Fibroblast of mammary gland (primary cell): ENCODE data around the gene GRK2.
A peak's percentile ranks its signal among the peaks of the same experiment; 100 is the strongest.

ENCODE experiments used
- DNase-seq: peaks from one replicate; pipeline ENCODE4 v3.0.0-alpha.2; 2010; ENCODE audit warnings: low read depth
- H3K4me3 ChIP-seq: 2 replicates; pipeline ENCODE4 v1.5.1; 2011; ENCODE audit warnings: low read depth, mild to moderate bottlenecking, low read length, moderate library complexity; ENCODE audit not compliant: control insufficient read depth
- TF ChIP-seq, protein P1 (sequence below): conservative IDR thresholded peaks from 2 replicates; pipeline ENCODE4 v1.5.1; 2011; ENCODE audit warnings: low read depth, low read length, inconsistent platforms; ENCODE audit not compliant: control insufficient read depth, insufficient read depth

The GRK2 gene

DNA sequence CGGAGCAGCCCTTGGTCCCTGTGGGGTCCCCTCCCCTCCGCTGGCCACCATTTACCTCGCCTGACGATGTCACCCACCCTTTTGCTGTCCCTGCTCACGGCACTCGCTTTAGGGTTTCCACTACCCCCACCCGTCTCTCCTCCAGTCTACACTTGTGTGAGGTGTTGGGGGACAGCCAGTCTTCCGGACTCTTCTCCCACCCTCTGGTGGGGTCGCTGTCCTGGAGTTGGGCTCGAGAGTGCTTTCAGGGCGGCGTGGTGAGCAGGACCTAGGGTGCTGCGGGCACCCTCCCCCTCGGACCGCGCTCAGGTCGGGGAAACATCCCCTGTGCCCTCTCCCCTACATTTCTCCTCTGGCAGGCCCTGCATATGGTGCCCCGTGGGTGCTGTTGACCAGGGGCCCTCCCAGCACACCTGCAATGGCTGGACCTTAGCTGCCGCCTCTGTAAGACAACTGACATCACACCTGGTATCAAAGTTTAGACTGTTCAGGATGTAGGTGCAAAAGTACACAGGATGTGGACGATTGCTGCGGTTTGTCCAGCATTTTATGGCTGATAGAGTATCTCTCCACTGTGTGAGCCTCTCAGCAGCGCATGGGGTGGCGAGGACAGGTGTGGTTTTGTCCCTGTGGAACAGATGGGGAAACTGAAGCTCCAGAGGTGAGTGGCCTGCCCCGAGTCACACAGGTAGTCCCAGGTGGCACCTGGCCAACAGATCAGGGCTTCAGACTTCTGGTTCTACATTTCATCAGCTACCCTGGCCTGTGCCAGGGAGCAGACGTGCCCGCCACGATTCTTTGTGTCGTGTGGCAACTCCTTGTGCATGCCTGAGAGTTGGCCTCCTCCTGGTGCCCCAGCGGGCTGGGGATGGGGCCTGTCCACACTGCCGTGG is 1.2 kb downstream of the GRK2 start:
- H3K4me3 ChIP-seq: peak overlapping the region; percentile 78
- no peak for DNase-seq
- TF ChIP-seq, protein P1, sequence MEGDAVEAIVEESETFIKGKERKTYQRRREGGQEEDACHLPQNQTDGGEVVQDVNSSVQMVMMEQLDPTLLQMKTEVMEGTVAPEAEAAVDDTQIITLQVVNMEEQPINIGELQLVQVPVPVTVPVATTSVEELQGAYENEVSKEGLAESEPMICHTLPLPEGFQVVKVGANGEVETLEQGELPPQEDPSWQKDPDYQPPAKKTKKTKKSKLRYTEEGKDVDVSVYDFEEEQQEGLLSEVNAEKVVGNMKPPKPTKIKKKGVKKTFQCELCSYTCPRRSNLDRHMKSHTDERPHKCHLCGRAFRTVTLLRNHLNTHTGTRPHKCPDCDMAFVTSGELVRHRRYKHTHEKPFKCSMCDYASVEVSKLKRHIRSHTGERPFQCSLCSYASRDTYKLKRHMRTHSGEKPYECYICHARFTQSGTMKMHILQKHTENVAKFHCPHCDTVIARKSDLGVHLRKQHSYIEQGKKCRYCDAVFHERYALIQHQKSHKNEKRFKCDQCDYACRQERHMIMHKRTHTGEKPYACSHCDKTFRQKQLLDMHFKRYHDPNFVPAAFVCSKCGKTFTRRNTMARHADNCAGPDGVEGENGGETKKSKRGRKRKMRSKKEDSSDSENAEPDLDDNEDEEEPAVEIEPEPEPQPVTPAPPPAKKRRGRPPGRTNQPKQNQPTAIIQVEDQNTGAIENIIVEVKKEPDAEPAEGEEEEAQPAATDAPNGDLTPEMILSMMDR: no peak

DNA sequence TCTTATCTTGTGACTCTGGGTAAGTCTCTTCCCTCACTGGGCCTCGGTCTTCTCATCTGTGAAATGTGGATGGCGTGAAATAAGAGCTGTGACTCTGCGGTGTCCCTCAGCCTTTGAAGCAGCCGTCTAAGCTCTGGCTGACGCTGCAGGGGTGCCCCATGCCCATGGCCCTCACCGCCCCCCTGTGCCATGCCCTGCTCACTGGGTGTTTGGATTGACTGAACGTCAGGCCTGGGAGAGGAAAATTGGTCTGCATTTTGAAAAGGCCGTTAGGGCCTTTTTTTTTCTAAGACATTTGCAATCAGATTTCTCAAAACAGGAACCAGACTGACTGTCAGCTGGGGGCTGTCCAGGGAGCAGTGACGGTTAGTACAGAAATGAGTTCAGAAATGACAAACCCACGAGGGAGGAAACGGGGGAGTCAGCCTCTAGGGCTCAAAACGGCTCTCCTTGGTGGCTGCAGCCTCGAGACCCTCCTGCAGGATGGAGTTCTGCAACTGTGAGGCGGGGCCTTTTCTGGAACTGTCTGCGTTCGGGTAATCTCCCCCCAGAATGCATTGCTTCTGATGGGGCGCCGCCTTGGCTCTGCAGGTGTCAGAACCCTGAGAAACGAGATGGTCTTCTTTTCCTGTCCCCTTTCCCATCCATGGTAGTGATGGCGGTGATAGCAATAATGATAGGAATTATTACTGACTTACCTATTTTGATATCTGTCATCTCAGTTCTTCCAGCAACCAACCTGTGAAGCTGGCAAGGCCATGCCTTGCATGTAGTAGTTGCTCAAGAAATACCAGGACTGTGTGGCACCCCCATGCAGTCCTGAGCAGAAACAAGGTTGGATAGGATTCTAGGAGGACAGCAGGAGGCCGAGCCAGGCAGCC is 2.0 kb downstream of the GRK2 start:
- no peak for DNase-seq
- H3K4me3 ChIP-seq: peak overlapping the region; percentile 78
- TF ChIP-seq, protein P1: no peak

DNA sequence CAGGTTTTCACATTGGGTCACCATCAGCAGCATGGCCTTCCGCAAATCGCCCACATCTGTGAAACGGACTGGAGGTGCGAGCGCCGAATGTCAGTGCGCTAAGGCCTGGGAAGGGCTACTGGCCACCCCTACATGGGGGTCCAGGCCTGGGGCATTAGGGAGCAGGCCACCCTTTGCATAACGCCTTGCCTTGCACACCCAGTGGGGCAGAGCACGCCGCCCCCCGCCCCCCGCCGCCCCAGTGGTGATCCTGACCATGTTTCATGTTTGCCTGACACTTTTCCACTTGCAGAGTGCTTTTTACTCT is 2.6 kb downstream of the GRK2 start:
- TF ChIP-seq, protein P1: no peak
- no peak overlapping the region for H3K4me3 ChIP-seq
- no peak for DNase-seq

DNA sequence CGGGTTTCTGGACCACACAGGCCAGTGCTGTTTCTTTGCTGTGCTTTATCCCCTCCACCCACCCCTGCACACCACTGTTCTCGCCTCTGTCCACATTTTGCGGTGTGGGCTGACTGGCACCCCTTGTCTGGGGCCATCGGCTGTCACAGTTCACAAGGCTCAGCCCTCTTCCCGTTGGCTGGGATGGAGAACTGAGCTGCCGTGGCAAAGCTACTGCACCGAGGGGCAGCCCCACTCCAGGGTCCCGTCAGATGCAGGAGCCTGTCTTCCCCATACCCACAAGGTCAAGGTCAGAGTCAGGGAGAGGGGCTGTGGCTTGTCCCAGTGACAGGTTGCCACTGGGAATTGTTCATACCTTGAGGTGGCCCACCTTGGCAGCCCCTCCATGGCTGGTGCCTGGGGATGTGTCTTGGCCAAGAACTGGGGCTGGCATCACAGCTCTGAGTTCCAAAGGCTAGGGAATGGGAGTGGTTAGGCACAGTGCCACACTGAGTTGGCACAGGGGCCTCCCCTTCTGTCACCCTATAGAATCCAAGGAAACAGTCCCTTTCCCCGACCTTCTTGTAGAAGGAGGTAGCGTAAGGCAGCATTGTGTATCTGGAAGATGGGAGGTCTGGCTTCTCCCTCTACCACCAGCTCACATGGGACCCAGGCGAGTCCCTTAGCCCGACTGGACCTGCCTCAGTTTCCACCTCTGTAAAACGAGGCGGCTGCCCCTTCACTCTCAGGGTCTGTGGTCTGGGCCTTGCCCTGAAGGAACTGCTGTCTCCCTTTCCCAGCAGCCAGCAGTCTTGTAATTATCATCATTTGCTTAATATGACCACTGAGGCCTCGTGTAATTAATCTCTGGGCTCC is 3.4 kb downstream of the GRK2 start:
- peak overlapping the region; percentile 1 for H3K4me3 ChIP-seq
- TF ChIP-seq, protein P1: no peak
- no peak for DNase-seq

DNA sequence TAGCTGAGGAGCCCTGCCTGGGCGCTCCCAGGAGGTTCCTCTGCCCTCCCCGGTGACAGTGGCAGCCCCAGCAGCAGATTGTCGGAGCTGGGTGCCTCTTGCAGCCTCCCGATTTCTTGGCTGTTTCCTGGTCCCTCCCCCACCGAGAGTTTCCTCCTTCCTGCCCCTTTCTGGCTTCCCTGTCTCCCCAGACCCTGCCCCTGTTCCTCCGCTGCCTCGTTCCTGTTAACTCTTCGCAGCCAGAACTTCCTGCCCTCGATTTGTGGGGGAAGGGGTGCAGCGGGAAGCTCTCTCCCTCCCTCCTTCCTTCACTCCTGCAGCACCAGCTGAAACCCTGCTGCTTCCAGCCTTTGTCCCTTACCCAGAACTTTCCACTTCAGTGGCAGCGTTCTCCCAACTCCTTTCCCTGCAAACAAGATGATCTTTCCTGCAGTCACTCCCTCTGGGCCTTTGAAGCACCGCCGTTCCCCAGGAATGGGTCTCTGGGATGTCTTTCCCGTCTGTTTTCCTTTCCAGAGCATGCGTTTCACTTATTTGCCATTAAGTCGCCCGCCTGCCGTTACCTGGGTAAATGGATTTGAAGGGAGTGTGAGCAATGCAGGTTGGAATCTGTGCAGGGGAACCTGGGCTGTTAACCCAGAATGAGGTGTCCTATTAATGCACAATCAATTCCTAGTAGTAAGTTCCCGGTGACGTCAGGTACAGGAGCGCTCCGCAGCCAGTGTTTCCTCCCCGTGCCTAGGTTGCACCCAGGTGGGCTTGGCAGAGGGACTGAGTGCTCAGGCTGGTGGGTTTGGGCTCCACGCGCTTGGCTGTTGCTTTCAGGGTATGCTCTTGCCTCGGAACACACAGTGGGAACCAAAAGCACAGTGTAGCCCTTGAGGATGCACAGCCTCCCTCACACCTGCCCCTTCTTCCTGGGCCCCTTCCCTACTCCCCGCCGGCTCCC is 4.3 kb downstream of the GRK2 start:
- H3K4me3 ChIP-seq: peak overlapping the region; percentile 1
- no peak for DNase-seq

More for the DNA sequence above, 4.3 kb downstream of the GRK2 start:
- TF ChIP-seq, protein P1: no peak
